Measurements from ENCODE around the gene USP30.

DNA sequence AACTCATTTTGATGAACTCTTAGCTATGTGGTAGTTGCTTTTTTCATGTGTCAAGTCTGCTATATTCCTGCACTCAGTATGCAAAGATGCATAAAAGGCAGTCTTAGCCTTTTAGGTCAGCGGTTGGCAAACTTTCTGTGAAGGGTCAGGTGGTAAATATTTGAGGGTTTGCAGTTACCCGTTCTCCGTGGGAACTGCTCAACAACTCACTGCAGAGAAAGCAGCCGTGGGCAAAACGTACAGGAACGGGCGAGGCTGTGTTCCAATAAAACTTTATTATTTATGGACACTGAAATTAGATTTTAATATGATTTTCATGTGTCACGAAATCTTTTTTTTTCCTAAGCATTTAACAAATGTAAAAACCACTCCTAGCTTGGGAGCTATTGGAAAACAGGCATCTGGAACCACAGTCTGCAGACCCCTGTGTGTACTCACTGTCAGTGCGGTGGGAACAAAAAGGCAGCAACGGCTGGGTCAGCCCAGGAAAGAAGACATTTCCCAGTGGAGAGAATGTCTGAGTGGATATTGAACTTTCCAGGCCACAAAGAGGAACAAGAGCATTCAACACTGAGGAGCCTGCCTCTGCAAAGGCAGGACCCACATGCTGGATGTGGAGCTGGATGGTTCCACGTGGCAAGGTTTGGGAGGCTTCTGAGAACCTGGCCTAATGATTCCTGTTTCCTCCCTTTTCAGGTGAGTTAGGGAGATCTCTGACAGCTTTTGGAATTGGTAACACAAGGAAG, 60.5 kb downstream of the USP30 start:
- no peak for TF ChIP-seq YY1 (IDR thresholded peaks at IDR 0.05; ENCODE audit: insufficient read depth, insufficient read length)
- TF ChIP-seq ZNF274 (IDR thresholded peaks at IDR 0.05; ENCODE audit: low read depth, low read length): no peak

Measured in NT2/D1 (cell line).